Gastrocnemius medialis (tissue), 4 donors: ENCODE data around the gene TMCC2.

Experiments used
- POLR2A ChIP-seq, 2 donors: fragments of 450-650 bp; IDR thresholded peaks; one replicate each; pipeline ENCODE4 v1.6.1; 2017; ENCODE audit warnings: antibody characterized with exemption in 2 of 2, mild to moderate bottlenecking in 2 of 2, moderate library complexity in 2 of 2
- TF ChIP-seq, protein P1 (sequence below), 5 experiments: fragments of 450-650 bp in 3 of 5; fragments of 200-600 bp in 2 of 5; sonication (generic) in 2 of 5; IDR thresholded peaks in 4 of 5; conservative IDR thresholded peaks in 1 of 5; 1 replicate in 4 of 5; 2 replicates in 1 of 5; pipeline ENCODE4 v1.5.1; 2016 to 2019; ENCODE audit warnings: antibody characterized with exemption in 5 of 5, mild to moderate bottlenecking in 3 of 5, moderate library complexity in 3 of 5

DNA sequence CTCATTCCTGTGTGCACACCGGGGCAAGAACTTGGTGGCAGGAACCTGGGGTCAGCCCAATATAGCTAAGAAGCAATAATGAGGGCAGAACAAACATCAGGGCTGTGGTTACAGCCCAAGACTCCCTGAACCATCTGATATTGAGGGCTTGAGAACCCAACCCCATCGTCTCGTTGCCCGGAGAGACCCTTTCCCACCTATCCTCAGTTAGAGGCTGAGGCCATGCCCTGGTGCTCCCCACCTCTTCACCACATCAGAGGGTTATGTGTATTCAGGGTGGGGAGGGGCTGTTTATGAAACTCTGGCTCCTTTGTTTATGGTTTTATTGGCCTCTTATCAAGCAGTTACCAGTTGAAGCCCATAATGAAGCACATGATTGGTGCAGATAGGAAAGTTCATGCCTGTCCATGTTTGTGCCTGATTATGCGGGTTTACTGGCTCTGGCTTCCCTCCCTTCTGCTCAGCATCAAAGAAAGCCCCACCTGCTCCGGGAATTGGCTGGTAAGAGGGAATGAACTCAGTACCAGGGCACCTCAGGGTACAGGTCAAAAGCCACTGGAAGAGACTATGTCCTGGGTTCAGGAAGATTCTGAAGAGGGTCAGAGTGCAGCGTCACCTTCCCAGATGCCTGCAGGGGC is 79.3 kb downstream of the TMCC2 start:
- TF ChIP-seq, protein P1, sequence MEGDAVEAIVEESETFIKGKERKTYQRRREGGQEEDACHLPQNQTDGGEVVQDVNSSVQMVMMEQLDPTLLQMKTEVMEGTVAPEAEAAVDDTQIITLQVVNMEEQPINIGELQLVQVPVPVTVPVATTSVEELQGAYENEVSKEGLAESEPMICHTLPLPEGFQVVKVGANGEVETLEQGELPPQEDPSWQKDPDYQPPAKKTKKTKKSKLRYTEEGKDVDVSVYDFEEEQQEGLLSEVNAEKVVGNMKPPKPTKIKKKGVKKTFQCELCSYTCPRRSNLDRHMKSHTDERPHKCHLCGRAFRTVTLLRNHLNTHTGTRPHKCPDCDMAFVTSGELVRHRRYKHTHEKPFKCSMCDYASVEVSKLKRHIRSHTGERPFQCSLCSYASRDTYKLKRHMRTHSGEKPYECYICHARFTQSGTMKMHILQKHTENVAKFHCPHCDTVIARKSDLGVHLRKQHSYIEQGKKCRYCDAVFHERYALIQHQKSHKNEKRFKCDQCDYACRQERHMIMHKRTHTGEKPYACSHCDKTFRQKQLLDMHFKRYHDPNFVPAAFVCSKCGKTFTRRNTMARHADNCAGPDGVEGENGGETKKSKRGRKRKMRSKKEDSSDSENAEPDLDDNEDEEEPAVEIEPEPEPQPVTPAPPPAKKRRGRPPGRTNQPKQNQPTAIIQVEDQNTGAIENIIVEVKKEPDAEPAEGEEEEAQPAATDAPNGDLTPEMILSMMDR (IDR thresholded peaks at IDR 0.05 in 4 of 5, conservative IDR thresholded peaks at IDR 0.05 in 1 of 5), result no peak
- no peak for TF ChIP-seq POLR2A (IDR thresholded peaks at IDR 0.05)
